ENCODE measurements around the gene CCDC171. TPM values are rescaled to one million over a fixed set of nuclear protein-coding genes. Genes with fewer than 3 reads are reported as not detected.

CCDC171 gene
- total and polyA plus RNA-seq, 12 donors = 1.2 to 4.9 (median 2.7) TPM

DNA sequence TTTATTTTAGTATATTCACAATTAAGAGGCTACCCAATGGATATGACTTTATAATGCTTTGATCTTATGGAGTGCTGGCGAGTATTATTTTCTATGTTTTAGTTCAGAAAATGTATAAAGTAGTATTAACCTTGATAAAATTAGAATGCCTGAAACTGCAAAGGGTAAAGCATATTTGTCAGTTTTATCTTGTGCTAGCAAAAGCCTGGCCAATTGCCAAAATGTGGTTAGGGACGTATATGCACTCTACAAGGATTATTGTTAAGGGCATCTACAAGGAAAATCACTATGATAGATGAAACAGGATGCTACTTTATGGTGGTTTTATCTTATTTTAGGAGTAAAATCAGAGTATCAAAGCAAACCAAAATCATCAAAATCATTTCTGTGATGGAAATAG, 281.7 kb downstream of the CCDC171 start:
- 52 to 60% (median 55%) methylated on average over 2 of the region's 2 CpGs for WGBS, 4 donors
- no peaks in the 10 kb centered on the region for H3K27me3 ChIP-seq
- H3K36me3 ChIP-seq (replicated peaks in 1 of 2) = no peaks in the 10 kb centered on the region
- intact Hi-C loops (cut with DNase I) = no loop called here
- peak in 1 of 7 donors; percentile 4 for DNase-seq
- no peak for TF ChIP-seq POLR2A (IDR thresholded peaks at IDR 0.05)
- TF ChIP-seq, protein P1, sequence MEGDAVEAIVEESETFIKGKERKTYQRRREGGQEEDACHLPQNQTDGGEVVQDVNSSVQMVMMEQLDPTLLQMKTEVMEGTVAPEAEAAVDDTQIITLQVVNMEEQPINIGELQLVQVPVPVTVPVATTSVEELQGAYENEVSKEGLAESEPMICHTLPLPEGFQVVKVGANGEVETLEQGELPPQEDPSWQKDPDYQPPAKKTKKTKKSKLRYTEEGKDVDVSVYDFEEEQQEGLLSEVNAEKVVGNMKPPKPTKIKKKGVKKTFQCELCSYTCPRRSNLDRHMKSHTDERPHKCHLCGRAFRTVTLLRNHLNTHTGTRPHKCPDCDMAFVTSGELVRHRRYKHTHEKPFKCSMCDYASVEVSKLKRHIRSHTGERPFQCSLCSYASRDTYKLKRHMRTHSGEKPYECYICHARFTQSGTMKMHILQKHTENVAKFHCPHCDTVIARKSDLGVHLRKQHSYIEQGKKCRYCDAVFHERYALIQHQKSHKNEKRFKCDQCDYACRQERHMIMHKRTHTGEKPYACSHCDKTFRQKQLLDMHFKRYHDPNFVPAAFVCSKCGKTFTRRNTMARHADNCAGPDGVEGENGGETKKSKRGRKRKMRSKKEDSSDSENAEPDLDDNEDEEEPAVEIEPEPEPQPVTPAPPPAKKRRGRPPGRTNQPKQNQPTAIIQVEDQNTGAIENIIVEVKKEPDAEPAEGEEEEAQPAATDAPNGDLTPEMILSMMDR (IDR thresholded peaks at IDR 0.05) = no peak
- H3K9me3 ChIP-seq (replicated peaks in 1 of 3) = peaks cover 0 to 5% (median 0%) of the 10 kb centered on the region in 3 donors
- no peaks in the 10 kb centered on the region for H3K4me1 ChIP-seq (replicated peaks in 1 of 2)
- no peak overlapping the region for H3K4me3 ChIP-seq
- no peak overlapping the region for H3K27ac ChIP-seq

DNA sequence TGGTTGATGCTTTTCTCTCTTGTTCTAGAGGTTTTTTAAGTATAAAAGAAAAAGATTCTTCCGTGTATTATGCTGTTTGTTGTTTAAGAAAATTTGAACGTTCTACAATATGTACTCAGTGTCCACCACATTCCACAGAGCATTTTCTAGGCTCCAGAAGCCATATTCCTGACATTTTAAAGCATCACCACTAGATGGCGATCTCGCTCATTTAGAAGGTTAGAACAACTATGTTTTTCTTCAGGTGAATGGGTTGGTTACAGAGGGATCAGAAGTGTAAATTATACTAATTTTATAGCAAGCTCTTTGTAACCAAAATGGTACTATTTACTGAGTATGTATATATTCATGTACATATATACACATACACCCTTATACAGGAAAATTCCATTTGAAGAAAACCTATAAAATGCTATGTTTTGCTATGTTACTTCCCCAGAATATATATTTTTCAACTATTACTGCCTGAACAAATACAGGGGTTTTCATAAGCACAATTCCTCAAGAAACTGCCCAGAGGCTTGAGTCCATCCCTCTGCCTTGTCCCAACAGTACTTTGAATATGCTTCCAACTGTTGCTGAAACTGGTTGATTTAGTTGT, 284.3 kb downstream of the CCDC171 start:
- DNase-seq = peak in 3 of 7 donors; percentile 11 to 22 (median 19)
- TF ChIP-seq, protein P1 (IDR thresholded peaks at IDR 0.05) = peak; percentile 36 to 80 (median 57)
- TF ChIP-seq POLR2A (IDR thresholded peaks at IDR 0.05) = no peak
- no peaks in the 10 kb centered on the region for H3K9me3 ChIP-seq (replicated peaks in 1 of 3)
- H3K27me3 ChIP-seq = no peaks in the 10 kb centered on the region
- WGBS, 4 donors = 2 to 4% (median 2%) methylated on average over 4 of the region's 4 CpGs
- no peak overlapping the region for H3K27ac ChIP-seq
- H3K4me3 ChIP-seq = no peak overlapping the region
- H3K36me3 ChIP-seq (replicated peaks in 1 of 2) = no peaks in the 10 kb centered on the region
- H3K4me1 ChIP-seq (replicated peaks in 1 of 2) = no peaks in the 10 kb centered on the region
- intact Hi-C loops (cut with DNase I) = no loop called here

DNA sequence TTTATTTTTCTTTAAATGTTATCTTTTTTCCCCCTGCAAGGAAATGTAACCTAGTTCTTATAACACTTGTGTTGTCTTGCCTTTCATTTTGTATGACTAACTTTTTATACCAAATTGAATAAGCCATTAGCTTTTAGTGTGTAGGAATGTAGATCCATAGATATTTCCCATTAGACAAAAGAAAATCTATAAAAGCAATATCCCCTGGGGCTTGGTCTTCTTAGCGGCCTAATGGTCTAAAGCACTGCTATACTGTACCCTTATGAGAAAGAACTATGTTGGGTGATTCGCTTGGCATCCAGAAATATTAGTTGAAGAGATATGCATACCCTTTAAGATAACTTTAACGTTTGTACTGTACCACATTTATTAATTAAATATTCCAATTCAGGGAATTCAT, 289.2 kb downstream of the CCDC171 start:
- Histone ChIP-seq H3K27ac (no peak overlapping the region), H3K4me3 (no peak overlapping the region), H3K36me3 (replicated peaks in 1 of 2) (no peaks in the 10 kb centered on the region), H3K9me3 (replicated peaks in 1 of 3) (no peaks in the 10 kb centered on the region), H3K4me1 (replicated peaks in 1 of 2) (no peaks in the 10 kb centered on the region), H3K27me3 (no peaks in the 10 kb centered on the region)
- no peak for DNase-seq
- intact Hi-C loops (cut with DNase I) = no loop called here
- TF ChIP-seq POLR2A (IDR thresholded peaks at IDR 0.05) = no peak
- whole genome bisulfite sequencing, 4 donors = 80 to 91% (median 87%) methylated on average over 3 of the region's 3 CpGs

DNA sequence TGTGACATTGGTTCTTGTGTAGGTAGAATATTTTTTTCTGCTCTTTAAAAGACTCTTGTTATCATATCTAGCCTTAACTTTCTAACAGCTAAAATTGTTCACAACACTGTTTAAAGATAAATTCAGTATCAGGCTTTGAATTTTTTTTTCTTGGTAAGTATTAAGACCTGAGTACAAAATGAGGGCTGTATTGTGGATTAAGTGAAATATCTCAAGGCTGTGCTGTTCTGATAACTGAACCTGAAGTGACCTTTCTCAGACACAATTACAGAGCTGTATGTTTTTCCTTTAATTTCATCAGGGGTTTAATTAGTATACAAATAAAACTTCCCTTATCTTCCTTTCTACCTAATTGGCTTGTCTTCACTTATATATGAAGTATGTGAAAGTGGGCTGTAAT, 290.5 kb downstream of the CCDC171 start:
- Histone ChIP-seq H3K4me1 (replicated peaks in 1 of 2) (no peaks in the 10 kb centered on the region), H3K36me3 (replicated peaks in 1 of 2) (no peaks in the 10 kb centered on the region), H3K9me3 (replicated peaks in 1 of 3) (no peaks in the 10 kb centered on the region), H3K27ac (no peak overlapping the region), H3K4me3 (no peak overlapping the region), H3K27me3 (no peaks in the 10 kb centered on the region)
- intact Hi-C loops (cut with DNase I) = no loop called here
- DNase-seq = no peak
- TF ChIP-seq POLR2A (IDR thresholded peaks at IDR 0.05) = no peak
- TF ChIP-seq, protein P1 (IDR thresholded peaks at IDR 0.05) = no peak

DNA sequence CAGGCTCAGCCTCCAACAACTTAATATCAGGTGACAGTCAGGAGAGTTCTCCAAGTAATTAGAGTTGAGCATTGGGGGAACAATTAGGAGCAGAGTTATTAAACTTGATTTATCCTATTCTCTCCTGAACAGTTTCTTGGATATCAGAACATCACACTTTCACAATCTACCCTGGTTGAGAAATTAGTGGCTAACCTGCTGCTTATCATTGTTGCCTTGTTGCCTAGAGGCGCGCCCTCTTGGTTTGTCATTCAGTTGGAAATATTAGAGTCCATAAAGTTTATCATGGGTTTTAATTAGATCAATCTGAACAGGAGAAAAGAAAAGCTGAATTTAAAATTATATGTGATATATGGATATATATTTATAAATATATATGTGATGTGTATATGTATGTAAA, 291.1 kb downstream of the CCDC171 start:
- DNase-seq = no peak
- Histone ChIP-seq H3K9me3 (replicated peaks in 1 of 3) (no peaks in the 10 kb centered on the region), H3K4me3 (no peak overlapping the region), H3K27me3 (no peaks in the 10 kb centered on the region), H3K27ac (no peak overlapping the region), H3K36me3 (replicated peaks in 1 of 2) (no peaks in the 10 kb centered on the region), H3K4me1 (replicated peaks in 1 of 2) (no peaks in the 10 kb centered on the region)
- intact Hi-C loops (cut with DNase I) = no loop called here
- 93 to 99% (median 97%) methylated on average over 2 of the region's 2 CpGs for WGBS, 4 donors
- TF ChIP-seq, protein P1 (IDR thresholded peaks at IDR 0.05) = no peak
- TF ChIP-seq POLR2A (IDR thresholded peaks at IDR 0.05) = no peak
